Thoracic aorta (tissue), 2 donors: ENCODE data around the gene SAMD4A. TPM values are rescaled to one million over a fixed set of nuclear protein-coding genes. Genes with fewer than 3 reads are reported as not detected.

Experiments used
- ATAC-seq: fragments of 150-250 bp; one replicate; pipeline ENCODE4 v1.8.0; 2017; ENCODE audit warnings: low read depth; ENCODE audit not compliant: insufficient number of reproducible peaks, low FRiP score
- DNase-seq: peaks from one replicate; pipeline ENCODE4 v3.0.0-alpha.2; 2020; ENCODE audit warnings: low spot score
- H3K27ac ChIP-seq, 2 donors: fragments of 200-600 bp; sonication (generic); 1 replicate in 1 of 2; 2 replicates in 1 of 2; pipeline ENCODE4 v1.5.1; 2016; ENCODE audit warnings: mild to moderate bottlenecking in 2 of 2, moderate library complexity in 2 of 2
- H3K27me3 ChIP-seq: fragments of 200-600 bp; sonication (generic); replicated peaks from 2 replicates; pipeline ENCODE4 v1.6.0; 2016; ENCODE audit warnings: mild to moderate bottlenecking; ENCODE audit not compliant: insufficient read depth
- H3K36me3 ChIP-seq: fragments of 200-600 bp; sonication (generic); one replicate; pipeline ENCODE4 v1.5.1; 2016
- H3K4me1 ChIP-seq, 2 donors: fragments of 200-600 bp; sonication (generic); 1 replicate in 1 of 2; 2 replicates in 1 of 2; pipeline versions ENCODE4 v1.5.1 to v1.6.0; 2016; ENCODE audit warnings: low read depth in 2 of 2, mild to moderate bottlenecking in 1 of 2; ENCODE audit not compliant: control insufficient read depth in 1 of 2
- H3K4me3 ChIP-seq: fragments of 200-600 bp; sonication (generic); 2 replicates; pipeline ENCODE4 v1.5.1; 2016; ENCODE audit warnings: mild to moderate bottlenecking
- H3K9me3 ChIP-seq: fragments of 200-600 bp; sonication (generic); 2 replicates; pipeline ENCODE4 v1.5.1; 2016
- total RNA-seq, 2 donors: library from RNA; depleted of rRNA; stranded (reverse); fragments of >200 nt; gene quantifications; one replicate each; pipeline versions ENCODE4 v1.1.0 to v1.2.3, GENCODE V29; 2016
- TF ChIP-seq, protein P1 (sequence below): fragments of 200-600 bp; sonication (generic); IDR thresholded peaks from one replicate; pipeline ENCODE4 v1.5.1; 2019; ENCODE audit warnings: antibody characterized with exemption

The SAMD4A gene
- total RNA-seq, 2 donors from 2014 or later = 142 to 172 TPM

DNA sequence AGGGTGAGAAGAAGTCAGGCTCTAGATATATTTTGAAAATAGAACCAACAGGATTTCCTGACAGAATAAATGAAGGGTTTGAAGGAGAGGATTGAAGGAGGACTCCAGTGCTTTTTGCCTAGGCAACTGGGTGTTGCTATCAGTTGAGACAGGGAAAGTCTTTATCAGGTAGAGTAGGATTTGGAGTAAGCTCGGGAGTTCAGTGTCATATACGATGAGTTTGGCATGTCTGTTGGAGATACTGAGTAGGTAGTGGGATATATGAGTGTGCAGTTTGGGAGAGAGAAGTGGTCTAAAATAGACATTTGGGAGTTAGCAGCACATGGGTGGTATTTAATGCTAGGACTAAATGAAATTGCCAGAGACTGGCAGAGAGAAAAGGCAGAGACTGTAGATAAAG is 141.2 kb downstream of the SAMD4A start:
- DNase-seq (no peak), ATAC-seq (no peak)
- Histone ChIP-seq H3K27ac (peak overlapping the region in 1 of 2 donors; percentile 3), H3K27me3 (no peaks in the 10 kb centered on the region), H3K9me3 (no peaks in the 10 kb centered on the region), H3K4me1 (peaks cover 36 to 88% of the 10 kb centered on the region in 2 donors), H3K36me3 (no peaks in the 10 kb centered on the region), H3K4me3 (no peak overlapping the region)
- TF ChIP-seq, protein P1, sequence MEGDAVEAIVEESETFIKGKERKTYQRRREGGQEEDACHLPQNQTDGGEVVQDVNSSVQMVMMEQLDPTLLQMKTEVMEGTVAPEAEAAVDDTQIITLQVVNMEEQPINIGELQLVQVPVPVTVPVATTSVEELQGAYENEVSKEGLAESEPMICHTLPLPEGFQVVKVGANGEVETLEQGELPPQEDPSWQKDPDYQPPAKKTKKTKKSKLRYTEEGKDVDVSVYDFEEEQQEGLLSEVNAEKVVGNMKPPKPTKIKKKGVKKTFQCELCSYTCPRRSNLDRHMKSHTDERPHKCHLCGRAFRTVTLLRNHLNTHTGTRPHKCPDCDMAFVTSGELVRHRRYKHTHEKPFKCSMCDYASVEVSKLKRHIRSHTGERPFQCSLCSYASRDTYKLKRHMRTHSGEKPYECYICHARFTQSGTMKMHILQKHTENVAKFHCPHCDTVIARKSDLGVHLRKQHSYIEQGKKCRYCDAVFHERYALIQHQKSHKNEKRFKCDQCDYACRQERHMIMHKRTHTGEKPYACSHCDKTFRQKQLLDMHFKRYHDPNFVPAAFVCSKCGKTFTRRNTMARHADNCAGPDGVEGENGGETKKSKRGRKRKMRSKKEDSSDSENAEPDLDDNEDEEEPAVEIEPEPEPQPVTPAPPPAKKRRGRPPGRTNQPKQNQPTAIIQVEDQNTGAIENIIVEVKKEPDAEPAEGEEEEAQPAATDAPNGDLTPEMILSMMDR = no peak

DNA sequence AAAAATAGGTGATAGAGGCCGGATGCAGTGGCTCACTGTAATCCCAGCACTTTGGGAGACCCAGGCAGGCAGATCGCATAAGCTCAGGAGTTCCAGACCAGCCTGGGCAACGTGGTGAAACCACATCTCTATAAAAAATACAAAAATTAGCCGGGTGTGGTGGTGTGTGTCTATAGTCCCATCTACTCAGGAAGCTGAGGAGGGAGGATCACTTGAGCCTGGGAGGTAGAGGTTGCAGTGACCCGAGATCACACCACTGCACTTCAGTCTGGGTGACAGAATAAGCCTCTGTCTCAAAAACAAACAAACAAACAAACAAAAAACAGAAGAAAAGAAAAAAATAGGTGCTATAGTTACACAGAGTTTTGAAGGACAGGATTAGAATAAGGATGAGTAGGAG is 142.1 kb downstream of the SAMD4A start:
- Histone ChIP-seq H3K27ac (peak overlapping the region; percentile 34 to 92), H3K36me3 (no peaks in the 10 kb centered on the region), H3K4me1 (peaks cover 43 to 88% of the 10 kb centered on the region in 2 donors), H3K9me3 (no peaks in the 10 kb centered on the region), H3K27me3 (no peaks in the 10 kb centered on the region), H3K4me3 (no peak overlapping the region)
- no peak for DNase-seq
- TF ChIP-seq, protein P1 = no peak
- no peak for ATAC-seq

DNA sequence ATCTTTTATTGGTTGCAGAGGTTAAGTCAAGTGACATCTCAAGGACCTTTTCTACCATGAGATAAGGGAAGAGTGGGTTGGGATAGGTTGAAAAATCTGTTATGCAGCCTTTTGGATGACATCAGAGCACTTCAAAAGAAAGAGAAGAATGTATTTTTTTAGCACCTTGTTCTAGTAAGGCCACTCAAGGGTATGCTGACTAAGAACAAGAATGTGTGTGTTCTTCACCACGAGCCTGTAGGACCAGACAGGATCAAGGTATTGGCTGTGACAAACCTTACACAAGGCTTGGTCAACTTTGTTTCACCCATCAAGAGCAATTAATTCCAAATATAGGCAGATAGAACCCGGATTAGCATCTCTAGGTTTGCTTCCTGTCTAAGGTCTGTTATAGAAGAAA is 142.5 kb downstream of the SAMD4A start:
- Histone ChIP-seq H3K27me3 (no peaks in the 10 kb centered on the region), H3K9me3 (no peaks in the 10 kb centered on the region), H3K27ac (peak overlapping the region; percentile 34 to 92), H3K36me3 (no peaks in the 10 kb centered on the region), H3K4me1 (peaks cover 43 to 88% of the 10 kb centered on the region in 2 donors), H3K4me3 (no peak overlapping the region)
- TF ChIP-seq, protein P1 = no peak
- ATAC-seq = no peak
- DNase-seq = no peak

DNA sequence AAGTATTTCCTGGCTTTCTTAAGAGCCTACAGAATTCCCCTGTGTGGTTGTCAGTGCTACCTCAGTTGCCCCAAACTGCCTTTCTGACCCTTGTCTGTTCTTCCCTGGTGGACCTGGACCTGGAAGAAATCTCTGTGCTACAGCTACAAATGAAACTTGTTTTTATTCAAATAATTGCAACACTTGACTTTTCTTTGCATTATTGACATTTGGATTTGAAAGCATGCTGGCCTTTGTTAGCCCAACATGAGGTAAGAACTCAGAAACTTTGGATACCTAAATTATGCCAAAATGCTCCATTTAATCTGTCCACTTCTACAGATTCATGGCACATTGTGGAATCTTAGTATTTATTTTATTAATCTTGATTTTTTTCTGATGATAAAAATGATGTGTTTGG is 142.9 kb downstream of the SAMD4A start:
- DNase-seq (no peak), ATAC-seq (no peak)
- Histone ChIP-seq H3K36me3 (no peaks in the 10 kb centered on the region), H3K9me3 (no peaks in the 10 kb centered on the region), H3K27ac (peak overlapping the region; percentile 61 to 92), H3K4me1 (peaks cover 43 to 86% of the 10 kb centered on the region in 2 donors), H3K27me3 (no peaks in the 10 kb centered on the region), H3K4me3 (no peak overlapping the region)
- TF ChIP-seq, protein P1 = no peak

DNA sequence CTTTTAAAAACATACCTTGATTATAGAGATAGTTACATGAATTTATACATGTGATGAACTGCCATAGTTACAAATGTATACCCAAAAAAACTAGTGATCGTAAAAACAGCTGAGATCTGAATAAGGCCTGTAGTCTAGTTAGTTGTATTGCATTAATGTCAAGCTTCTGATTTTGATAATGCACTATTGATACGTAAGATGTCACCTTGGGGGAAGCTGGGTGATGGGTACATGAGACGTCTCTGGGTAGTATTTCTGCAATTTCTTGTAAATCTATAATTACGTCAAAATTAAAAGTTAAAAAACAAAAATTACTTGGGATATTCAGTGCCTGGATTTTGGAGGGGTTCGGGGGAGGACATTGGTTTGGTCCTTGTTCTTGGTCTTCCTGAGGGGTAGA is 144.4 kb downstream of the SAMD4A start:
- TF ChIP-seq, protein P1 = no peak
- peak overlapping the region; percentile 44 for H3K4me3 ChIP-seq
- H3K27me3 ChIP-seq = no peaks in the 10 kb centered on the region
- ATAC-seq = no peak
- H3K4me1 ChIP-seq = peaks cover 52 to 97% of the 10 kb centered on the region in 2 donors
- no peak for DNase-seq
- H3K27ac ChIP-seq = peak overlapping the region; percentile 88 to 92
- H3K9me3 ChIP-seq = no peaks in the 10 kb centered on the region
- H3K36me3 ChIP-seq = no peaks in the 10 kb centered on the region
